HG03378 (cell line): ENCODE results near the gene SPDYA.
A peak's percentile ranks its signal among the peaks of the same experiment; 100 is the strongest.

Experiments
- ATAC-seq: cut with Tn5 transposase; IDR thresholded peaks from one replicate; pipeline ENCODE4 v1.9.1; 2021; ENCODE audit warnings: mild to moderate bottlenecking, moderate library complexity; ENCODE audit not compliant: unreplicated experiment

The SPDYA gene

DNA sequence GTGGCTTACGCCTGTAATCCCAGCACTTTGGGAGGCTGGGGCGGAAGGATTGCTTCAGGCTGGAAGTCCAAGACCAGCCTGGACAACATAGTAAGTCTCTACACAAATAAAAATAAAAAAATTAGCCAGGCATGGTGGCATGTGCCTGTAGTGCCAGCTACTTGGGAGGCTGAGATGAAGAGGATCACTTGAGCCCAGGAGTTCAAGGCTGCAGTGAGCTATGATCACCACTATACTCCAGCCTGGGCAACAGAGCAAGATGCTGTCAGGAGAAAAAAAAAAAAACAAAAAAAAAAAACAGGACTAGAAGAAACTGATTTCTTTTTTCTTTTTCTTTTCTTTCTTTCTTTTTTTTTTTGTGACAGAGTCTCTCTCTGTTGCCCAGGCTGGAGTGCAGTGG, 13.6 kb downstream of the SPDYA start:
- ATAC-seq = no peak

DNA sequence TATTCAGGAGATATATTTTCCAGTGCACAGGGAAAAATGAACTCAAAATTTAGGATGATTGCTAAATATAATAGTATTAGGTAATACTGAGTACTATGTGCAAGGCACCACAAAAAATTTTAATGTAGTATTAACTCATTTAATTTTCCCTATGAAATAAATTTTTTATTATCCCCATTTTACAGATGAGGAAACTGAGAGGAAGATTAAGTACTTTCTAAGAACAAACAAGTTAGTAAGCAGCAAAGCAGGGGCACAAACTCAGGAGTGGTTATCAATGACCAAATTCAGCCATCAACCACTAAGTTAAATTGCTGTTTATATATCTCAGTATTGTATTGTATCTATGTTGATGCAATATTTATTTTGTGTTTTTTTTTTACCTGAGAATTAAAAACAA, 14.2 kb downstream of the SPDYA start:
- ATAC-seq = no peak

DNA sequence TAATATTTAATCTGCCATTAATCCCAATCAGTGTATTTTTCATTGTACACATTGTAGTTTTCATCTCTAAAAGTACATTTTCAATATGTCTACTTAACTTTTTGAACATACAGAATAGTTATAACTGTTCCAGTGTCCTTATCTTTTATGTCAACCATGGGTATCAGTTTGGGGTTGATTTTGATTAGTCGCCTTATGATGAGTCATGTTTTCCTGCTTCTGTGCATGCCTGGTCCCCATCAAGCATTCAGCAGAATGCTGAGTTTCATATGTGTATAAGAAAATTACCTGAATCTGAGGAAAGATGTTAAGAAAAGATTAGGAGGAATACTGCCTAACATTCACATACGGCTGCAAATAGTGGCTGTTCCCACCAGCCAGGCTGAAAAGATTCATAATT, 17.7 kb downstream of the SPDYA start:
- no peak for ATAC-seq

DNA sequence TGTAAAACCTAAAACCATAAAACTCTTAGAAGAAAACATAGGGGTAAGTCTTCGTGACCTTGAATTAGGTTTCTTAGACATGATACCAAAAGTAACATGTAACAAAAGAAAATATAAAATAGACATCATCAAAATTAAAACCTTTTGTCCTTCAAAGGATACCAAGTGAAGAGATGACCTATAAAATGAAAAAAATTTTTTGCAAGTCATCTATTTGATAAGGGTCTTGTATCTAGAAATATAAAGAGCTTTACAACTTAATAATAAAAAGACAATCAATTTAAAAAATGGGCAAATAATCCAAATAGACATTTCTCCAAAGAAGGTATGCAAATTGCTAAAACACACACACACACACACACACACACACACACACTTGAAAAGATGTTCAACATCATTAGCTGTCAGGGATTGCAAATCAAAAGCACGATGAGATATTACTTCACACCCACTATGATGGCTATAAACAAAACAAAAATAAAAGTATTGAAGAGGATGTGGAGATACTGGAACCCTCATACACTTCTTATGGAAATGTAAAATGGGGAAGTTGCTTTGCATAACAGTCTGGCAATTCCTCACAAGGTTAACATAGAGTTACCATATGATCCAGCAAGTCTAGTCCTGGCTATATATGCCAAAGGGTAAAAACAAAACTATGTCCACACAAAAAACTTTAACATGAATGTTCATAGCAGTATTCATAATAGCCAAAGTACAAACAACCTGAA, 23.3 kb downstream of the SPDYA start:
- ATAC-seq = no peak

DNA sequence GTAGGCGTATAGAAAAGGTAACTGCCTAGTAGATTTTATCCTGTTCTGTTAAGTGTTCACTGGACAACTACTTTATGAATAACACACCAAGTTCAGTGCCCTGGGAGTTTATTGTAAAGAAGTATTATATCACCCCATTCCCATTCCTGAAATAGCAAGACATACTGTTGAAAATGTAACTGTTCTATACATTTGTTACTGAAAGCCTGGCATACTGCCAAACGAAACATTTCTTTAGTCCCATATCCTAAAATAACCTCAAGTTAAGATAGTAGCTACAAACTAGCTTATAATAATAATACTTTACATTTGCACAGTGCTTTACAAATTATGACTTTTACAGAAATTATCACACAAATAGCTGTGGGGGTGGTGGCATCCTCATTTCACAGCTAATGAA, 25.1 kb downstream of the SPDYA start:
- no peak for ATAC-seq

GRCh38 chr2:28838971-28839370, 28.3 kb downstream of the SPDYA start:
- no peak for ATAC-seq

GRCh38 chr2:28842042-28842441, 31.4 kb downstream of the SPDYA start:
- ATAC-seq = no peak

DNA sequence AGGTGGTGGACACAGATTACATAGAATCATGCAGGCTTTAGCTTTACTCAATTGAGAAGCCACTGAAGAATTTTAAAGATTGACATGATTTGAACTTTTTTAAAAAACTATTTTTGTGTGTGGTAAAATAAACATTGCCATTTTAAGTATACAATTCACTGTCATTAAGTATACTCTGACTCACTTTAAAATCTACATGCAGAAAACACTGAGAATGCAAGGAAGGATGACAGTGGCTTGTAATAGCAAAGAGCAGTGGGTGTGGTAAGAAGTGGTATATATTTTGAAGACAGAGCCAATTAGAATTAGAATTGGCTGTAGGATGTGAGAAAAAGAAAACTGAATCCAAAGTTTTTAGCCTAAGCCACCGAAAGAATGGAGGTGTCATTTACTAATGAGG, 44.6 kb downstream of the SPDYA start:
- no peak for ATAC-seq

- no peak for ATAC-seq
Observed at GRCh38 chr2:28855977-28856376, 45.3 kb downstream of the SPDYA start.

- ATAC-seq = no peak
Observed at GRCh38 chr2:28868611-28869010, 58.0 kb downstream of the SPDYA start.

DNA sequence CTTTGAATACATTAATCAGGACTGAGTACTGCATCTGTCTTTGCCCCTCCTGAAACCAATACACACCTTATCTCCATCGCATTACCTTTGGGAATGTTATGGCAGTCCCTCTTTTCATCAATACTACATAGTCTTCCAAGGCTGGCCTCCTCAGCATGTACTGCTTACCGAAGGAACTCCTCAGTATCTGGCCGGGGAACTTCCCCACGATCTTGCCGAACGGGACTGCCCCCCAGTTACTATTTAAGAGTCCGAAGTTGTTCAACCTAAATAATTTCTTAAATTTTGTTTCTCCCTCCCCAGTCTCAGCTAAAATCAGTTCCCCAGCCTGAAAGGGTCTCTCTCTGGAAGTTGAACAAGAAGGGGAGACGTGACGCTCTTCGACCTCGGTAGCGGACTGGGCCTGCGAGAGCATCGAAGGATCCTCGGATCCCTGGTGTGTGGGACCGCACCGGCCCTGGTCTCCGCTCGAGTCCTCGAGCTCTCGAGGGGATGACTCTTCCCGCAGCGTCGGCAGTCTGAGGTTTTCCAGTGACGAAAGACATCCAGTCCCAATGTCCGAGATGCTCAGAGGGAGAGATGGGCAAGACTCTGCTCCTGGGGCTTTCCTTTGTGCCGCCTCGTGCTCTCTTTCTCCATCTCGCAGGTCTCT, 59.0 kb downstream of the SPDYA start:
- peak; percentile 26 for ATAC-seq

- ATAC-seq = peak; percentile 81
Observed at GRCh38 chr2:28870146-28870891, 59.7 kb downstream of the SPDYA start, which contains the start of gene TRMT61B. Gene TRMT61B, minus strand, starts transcription at chr2:28870309. Its CDS starts 32 bp downstream, at chr2:28870277.

- ATAC-seq = no peak
Observed at GRCh38 chr2:28871620-28872019, 61.0 kb downstream of the SPDYA start.

DNA sequence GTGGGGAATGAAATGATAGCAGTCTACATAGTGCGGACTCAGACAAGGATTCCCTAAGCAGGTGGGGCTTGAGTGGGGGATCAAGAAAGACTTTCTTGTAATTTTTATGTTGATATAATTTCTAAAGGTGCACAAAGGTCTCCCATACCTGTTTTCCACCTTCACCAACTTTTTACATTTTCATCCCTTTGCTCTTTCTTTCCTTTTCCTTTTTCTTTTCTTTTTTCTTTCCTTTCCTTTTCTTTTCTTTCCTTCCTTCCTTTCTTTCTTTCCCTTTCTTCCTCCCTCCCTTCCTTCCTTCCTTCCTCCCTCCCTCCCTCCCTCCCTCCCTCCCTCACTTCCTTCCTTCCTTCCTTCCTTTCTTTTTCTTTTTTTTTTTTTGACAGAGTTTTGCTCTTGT, 69.6 kb downstream of the SPDYA start:
- no peak for ATAC-seq

DNA sequence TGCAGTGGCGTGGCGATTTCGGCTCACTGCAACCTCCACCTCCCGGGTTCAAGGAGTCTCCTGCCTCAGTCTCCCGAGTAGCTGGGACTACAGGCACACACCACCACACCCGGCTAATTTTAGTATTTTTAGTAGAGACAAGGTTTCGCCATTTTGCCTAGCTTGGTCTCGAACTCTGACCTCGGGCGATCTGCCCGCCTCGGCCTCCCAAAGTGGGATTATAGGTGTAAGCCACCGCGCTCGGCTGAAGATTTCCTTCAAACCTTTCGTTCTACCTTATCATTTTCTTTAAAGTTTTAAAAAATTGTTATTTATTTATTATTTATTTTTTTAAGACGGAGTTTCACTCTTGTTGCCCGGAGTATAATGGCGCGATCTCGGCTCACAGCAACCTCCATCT, 82.9 kb downstream of the SPDYA start:
- ATAC-seq = no peak

- ATAC-seq = peak; percentile 79
Observed at GRCh38 chr2:28894470-28895188, 84.0 kb downstream of the SPDYA start, which contains the start of gene WDR43. Gene WDR43, plus strand, starts transcription at chr2:28894667. Its CDS starts 32 bp downstream, at chr2:28894699.

GRCh38 chr2:28895189-28895893, 84.7 kb downstream of the SPDYA start:
- peak; percentile 22 for ATAC-seq

GRCh38 chr2:28896906-28897305, 86.3 kb downstream of the SPDYA start:
- ATAC-seq = no peak

DNA sequence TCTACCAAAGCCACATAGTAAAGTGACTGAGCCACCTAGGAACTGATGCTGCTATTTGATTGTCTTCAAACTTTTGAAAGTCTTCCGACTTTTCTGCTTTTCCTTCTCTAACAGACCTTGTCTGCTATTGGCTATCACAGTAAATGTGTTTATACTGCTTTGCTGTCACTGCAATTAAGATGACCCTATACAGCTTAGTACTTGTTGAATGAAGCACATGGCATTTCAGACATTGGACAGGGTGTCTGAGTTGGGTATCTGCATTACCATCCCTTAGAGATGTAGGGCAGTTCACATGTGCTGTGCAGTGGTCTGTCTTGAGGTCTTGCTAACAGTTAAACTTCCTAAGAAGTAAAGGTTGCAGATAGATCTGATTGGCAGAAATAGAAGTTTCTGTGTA, 87.4 kb downstream of the SPDYA start:
- ATAC-seq = no peak
